ENCODE measurements around the gene MGAT1.
"Not testable (repeated sequence)": the region's sequence is repeated elsewhere in the genome, so short reads cannot be mapped to it uniquely, and the experiment has no call there.

MGAT1 gene

GRCh38 chr5:180802325-180803180, at the start of gene MGAT1:
Gene MGAT1, minus strand, starts transcription at chr5:180802806. Its CDS starts 9,835 bp downstream, at chr5:180792971.
- no peak for DNase-seq

- no peak for DNase-seq
Measured at GRCh38 chr5:180850434-180851078, 48.0 kb upstream of the MGAT1 start.

GRCh38 chr5:180849827-180850226, 47.2 kb upstream of the MGAT1 start:
- DNase-seq: no peak

- DNase-seq: no peak
Measured at GRCh38 chr5:180848878-180849277, 46.3 kb upstream of the MGAT1 start.

- DNase-seq: no peak
Measured at GRCh38 chr5:180848265-180848664, 45.7 kb upstream of the MGAT1 start.

GRCh38 chr5:180847026-180847425, 44.4 kb upstream of the MGAT1 start:
- no peak for DNase-seq

GRCh38 chr5:180844858-180845257, 42.3 kb upstream of the MGAT1 start:
- no peak for DNase-seq

GRCh38 chr5:180844432-180844831, 41.8 kb upstream of the MGAT1 start:
- DNase-seq: no peak

- DNase-seq: no peak
Measured at GRCh38 chr5:180839935-180840334, 37.3 kb upstream of the MGAT1 start.

GRCh38 chr5:180839227-180839626, 36.6 kb upstream of the MGAT1 start:
- no peak for DNase-seq

GRCh38 chr5:180837478-180837877, 34.9 kb upstream of the MGAT1 start:
- no peak for DNase-seq

GRCh38 chr5:180832638-180833068, 30.0 kb upstream of the MGAT1 start:
- no peak for DNase-seq

GRCh38 chr5:180831139-180832093, 28.8 kb upstream of the MGAT1 start:
- no peak for DNase-seq

- DNase-seq: no peak
Measured at GRCh38 chr5:180830253-180831138, 27.9 kb upstream of the MGAT1 start.

- no peak for DNase-seq
Measured at GRCh38 chr5:180829726-180830125, 27.1 kb upstream of the MGAT1 start.

- DNase-seq: not testable (repeated sequence)
Measured at GRCh38 chr5:180828756-180829531, 26.3 kb upstream of the MGAT1 start.

- not testable (repeated sequence) for DNase-seq
Measured at GRCh38 chr5:180827374-180827773, 24.8 kb upstream of the MGAT1 start.

GRCh38 chr5:180825768-180826525, 23.3 kb upstream of the MGAT1 start:
- no peak for DNase-seq

GRCh38 chr5:180824630-180825476, 22.2 kb upstream of the MGAT1 start:
- DNase-seq: no peak
